Spleen (tissue), 11 donors: Measurements from ENCODE around the gene SRP54. TPM values are rescaled to one million over a fixed set of nuclear protein-coding genes. Genes with fewer than 3 reads are reported as not detected.

Experiments
- DNase-seq: peaks from one replicate; pipeline ENCODE4 v3.0.0-alpha.2; 2020
- H3K27ac ChIP-seq, 8 donors: fragments of 200-600 bp; sonication (generic) in 7 of 8; 1 replicate in 4 of 8; 2 replicates in 4 of 8; pipeline versions ENCODE4 v1.5.0 to v1.8.0; 2016 to 2021; ENCODE audit warnings: inconsistent platforms in 4 of 8, mild to moderate bottlenecking in 4 of 8, moderate library complexity in 1 of 8
- H3K27me3 ChIP-seq, 7 donors: fragments of 200-600 bp; sonication (generic) in 6 of 7; replicated peaks in 1 of 7; 1 replicate in 4 of 7; 2 replicates in 3 of 7; pipeline versions ENCODE4 v1.5.0 to v1.8.0; 2016 to 2021; ENCODE audit warnings: inconsistent platforms in 3 of 7, mild to moderate bottlenecking in 1 of 7
- H3K36me3 ChIP-seq, 6 donors: fragments of 200-600 bp; sonication (generic) in 5 of 6; 1 replicate in 4 of 6; 2 replicates in 2 of 6; pipeline versions ENCODE4 v1.5.0 to v1.8.0; 2016 to 2021; ENCODE audit warnings: inconsistent platforms in 2 of 6
- H3K4me1 ChIP-seq, 6 donors: fragments of 200-600 bp; sonication (generic) in 5 of 6; 1 replicate in 3 of 6; 2 replicates in 3 of 6; pipeline versions ENCODE4 v1.5.0 to v1.8.0; 2016 to 2021; ENCODE audit warnings: inconsistent platforms in 3 of 6
- H3K4me3 ChIP-seq, 8 donors: fragments of 200-600 bp; sonication (generic) in 7 of 8; 1 replicate in 4 of 8; 2 replicates in 4 of 8; pipeline versions ENCODE4 v1.5.0 to v1.8.0; 2016 to 2021; ENCODE audit warnings: inconsistent platforms in 4 of 8, mild to moderate bottlenecking in 4 of 8, moderate library complexity in 2 of 8
- H3K9me3 ChIP-seq, 8 donors: fragments of 200-600 bp; sonication (generic) in 7 of 8; 1 replicate in 4 of 8; 2 replicates in 4 of 8; pipeline versions ENCODE4 v1.5.0 to v1.8.0; 2016 to 2021; ENCODE audit warnings: inconsistent platforms in 4 of 8
- CTCF ChIP-seq, 11 experiments: fragments of 200-600 bp in 7 of 11; fragments of 450-650 bp in 4 of 11; sonication (generic) in 4 of 11; IDR thresholded peaks in 8 of 11; conservative IDR thresholded peaks in 3 of 11; 1 replicate in 7 of 11; 2 replicates in 4 of 11; pipeline versions ENCODE4 v1.4.0 to v1.8.0; 2016 to 2021; ENCODE audit warnings: antibody characterized with exemption in 11 of 11, inconsistent platforms in 4 of 11, mild to moderate bottlenecking in 1 of 11
- POLR2A ChIP-seq, 3 donors: fragments of 450-650 bp; IDR thresholded peaks; one replicate each; pipeline ENCODE4 v1.5.1; 2017; ENCODE audit warnings: antibody characterized with exemption in 3 of 3, mild to moderate bottlenecking in 1 of 3
- POLR2AphosphoS5 ChIP-seq, 3 donors: sonication (generic); formaldehyde crosslinking; IDR thresholded peaks; one replicate each; pipeline ENCODE4 v1.5.1; 2017; ENCODE audit warnings: antibody characterized with exemption in 3 of 3
- WGBS, 5 donors: extraction: QIAGEN DNeasy Blood & Tissue Kit in 3 of 5; methylation state at CpG; one replicate each; pipeline versions ENCODE4 v1.1.5 to v1.1.7; 2013 to 2018; 5-methylcytosine and 5-hydroxymethylcytosine counted together
- intact Hi-C: fragments of 100-400 bp; cut with DNase I; formaldehyde crosslinking; loops from one replicate; pipeline ENCODE4 v1.15.0; 2023; ENCODE audit warnings: low total_unique reads
- polyA plus RNA-seq, 3 donors: library from polyadenylated mRNA; stranded (reverse); fragments of 200-250 nt; gene quantifications; one replicate each; pipeline ENCODE4 v1.2.1, GENCODE V29; 2013
- total RNA-seq, 7 donors: library from RNA; depleted of rRNA in 3 of 7; stranded (reverse); fragments of >200 nt in 3 of 7; fragmentation: NEBNext Ultra II Directional in 4 of 7; extraction: Animal tissue kit (Norgen Biotek cat#: 25700) in 4 of 7; gene quantifications; one replicate each; pipeline versions ENCODE4 v1.1.0 to v1.2.1, GENCODE V29; 2016 to 2021
- donor health status: healthy with polysubstance abuse.
- donor health status: DM: no; HTN: no; CAD: no; lungs with moderate emphysema.
- donor health status: DM: no; HTN: no; CAD: no.
- donor health status: Bipolar disorder and iron deficiency.
- donor health status: healthy.
- donor health status: DM: no; HTN: no; CAD: no.
- donor health status: DM: yes; HTN: yes; CAD: no.

SRP54 gene
- total and polyA plus RNA-seq, 10 donors, result 16.4 to 65.0 (median 49.7) TPM

DNA sequence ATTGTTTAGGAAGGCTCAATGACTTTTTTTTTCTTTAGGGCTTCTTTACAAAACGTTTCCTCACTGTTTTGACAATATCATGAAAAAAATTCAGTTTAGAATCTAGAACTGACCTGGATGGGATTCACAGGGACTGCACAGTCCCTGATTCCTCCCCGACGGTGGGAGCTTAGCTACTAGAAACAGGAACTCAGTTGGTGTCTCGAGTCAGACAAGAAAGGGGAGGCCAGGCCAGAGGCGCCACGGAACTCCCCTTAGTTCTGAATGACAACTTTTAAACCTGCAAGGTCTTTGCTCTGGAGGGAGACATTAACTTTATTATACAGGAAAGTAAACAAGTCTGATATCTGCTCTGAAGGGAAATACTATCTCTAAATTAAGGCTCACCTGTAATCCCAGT lies 45.4 kb upstream of the SRP54 start:
- TF ChIP-seq POLR2A (IDR thresholded peaks at IDR 0.05) (no peak), CTCF (IDR thresholded peaks at IDR 0.05 in 8 of 11, conservative IDR thresholded peaks at IDR 0.05 in 3 of 11) (no peak), POLR2AphosphoS5 (IDR thresholded peaks at IDR 0.05) (no peak)
- H3K4me1 ChIP-seq, result no peaks in the 10 kb centered on the region
- H3K4me3 ChIP-seq, result no peak overlapping the region
- peaks cover 0 to 2% (median 0%) of the 10 kb centered on the region in 8 donors for H3K9me3 ChIP-seq
- H3K27ac ChIP-seq, result peak overlapping the region in 1 of 8 donors; percentile 88
- H3K36me3 ChIP-seq, result peaks cover 0 to 11% (median 0%) of the 10 kb centered on the region in 6 donors
- 58 to 78% (median 61%) methylated on average over 6 of the region's 6 CpGs for WGBS, 5 donors
- intact Hi-C loops, result no loop called here
- no peak for DNase-seq
- H3K27me3 ChIP-seq, result no peaks in the 10 kb centered on the region

- 89 to 95% (median 90%) methylated on average over 3 of the region's 3 CpGs for WGBS, 5 donors
- DNase-seq, result no peak
Observed at GRCh38 chr14:34937876-34938275, 44.9 kb upstream of the SRP54 start.

GRCh38 chr14:34943506-34943905 lies 39.3 kb upstream of the SRP54 start:
- Histone ChIP-seq H3K9me3 (peaks cover 0 to 29% (median 18%) of the 10 kb centered on the region in 8 donors), H3K4me3 (no peak overlapping the region), H3K27me3 (no peaks in the 10 kb centered on the region), H3K4me1 (no peaks in the 10 kb centered on the region), H3K36me3 (peaks cover 0 to 42% (median 4%) of the 10 kb centered on the region in 6 donors), H3K27ac (no peak overlapping the region)
- intact Hi-C loops, result no loop called here
- TF ChIP-seq POLR2A (IDR thresholded peaks at IDR 0.05) (no peak), POLR2AphosphoS5 (IDR thresholded peaks at IDR 0.05) (no peak), CTCF (IDR thresholded peaks at IDR 0.05 in 8 of 11, conservative IDR thresholded peaks at IDR 0.05 in 3 of 11) (no peak)
- DNase-seq, result no peak

More at GRCh38 chr14:34937876-34938275, 44.9 kb upstream of the SRP54 start:
- H3K27me3 ChIP-seq, result no peaks in the 10 kb centered on the region
- peaks cover 0 to 16% (median 0%) of the 10 kb centered on the region in 6 donors for H3K36me3 ChIP-seq
- intact Hi-C loops, result no loop called here
- no peak overlapping the region for H3K4me3 ChIP-seq
- H3K9me3 ChIP-seq, result peaks cover 0 to 7% (median under 1%) of the 10 kb centered on the region in 8 donors
- no peak for TF ChIP-seq CTCF (IDR thresholded peaks at IDR 0.05 in 8 of 11, conservative IDR thresholded peaks at IDR 0.05 in 3 of 11)
- no peak for TF ChIP-seq POLR2A (IDR thresholded peaks at IDR 0.05)
- no peak for TF ChIP-seq POLR2AphosphoS5 (IDR thresholded peaks at IDR 0.05)
- peak overlapping the region in 1 of 8 donors; percentile 88 for H3K27ac ChIP-seq
- H3K4me1 ChIP-seq, result no peaks in the 10 kb centered on the region

DNA sequence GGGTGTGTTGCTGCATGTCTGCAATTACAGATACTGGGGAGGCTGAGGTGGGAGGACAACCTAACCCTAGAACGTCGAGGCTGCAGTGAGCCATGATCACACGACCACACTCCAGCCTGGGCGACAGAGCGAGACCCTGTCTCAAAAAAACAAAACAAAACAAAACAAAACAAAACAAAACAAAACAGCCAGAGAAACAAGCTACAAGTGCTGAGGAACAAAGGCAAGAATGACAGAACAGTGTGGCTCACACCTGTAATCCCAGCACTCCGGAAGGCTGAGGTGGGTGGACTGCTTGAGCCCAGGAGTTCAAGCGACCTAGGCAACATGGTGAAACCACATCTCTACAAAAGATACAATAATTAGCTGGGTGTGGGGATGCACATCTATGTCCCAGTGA lies 38.0 kb upstream of the SRP54 start:
- Histone ChIP-seq H3K9me3 (peaks cover 0 to 29% (median 18%) of the 10 kb centered on the region in 8 donors), H3K27ac (no peak overlapping the region), H3K36me3 (peaks cover 0 to 37% (median 4%) of the 10 kb centered on the region in 6 donors), H3K4me1 (no peaks in the 10 kb centered on the region), H3K27me3 (no peaks in the 10 kb centered on the region), H3K4me3 (no peak overlapping the region)
- 94 to 97% (median 96%) methylated on average over 7 of the region's 7 CpGs for WGBS, 5 donors
- TF ChIP-seq CTCF (IDR thresholded peaks at IDR 0.05 in 8 of 11, conservative IDR thresholded peaks at IDR 0.05 in 3 of 11) (no peak), POLR2AphosphoS5 (IDR thresholded peaks at IDR 0.05) (no peak), POLR2A (IDR thresholded peaks at IDR 0.05) (no peak)
- DNase-seq, result no peak
- intact Hi-C loops, result no loop called here
